Liver (tissue), 9 donors: ENCODE measurements around the gene SIL1. TPM values are rescaled to one million over a fixed set of nuclear protein-coding genes. Genes with fewer than 3 reads are reported as not detected.
"Not testable (repeated sequence)": the region's sequence is repeated elsewhere in the genome, so short reads cannot be mapped to it uniquely, and the experiment has no call there.

Source experiments
- DNase-seq: peaks from one replicate; pipeline ENCODE4 v3.0.0-alpha.2; 2017; ENCODE audit warnings: low spot score
- H3K27ac ChIP-seq, 2 donors: one replicate each; pipeline ENCODE4 v1.7.0; 2013; ENCODE audit warnings: inconsistent platforms in 2 of 2, low read length in 2 of 2, control low read depth in 1 of 2, low read depth in 1 of 2, mild to moderate bottlenecking in 1 of 2
- H3K27me3 ChIP-seq, 4 donors: one replicate each; pipeline versions ENCODE4 v1.6.1 to v1.7.0; 2013; ENCODE audit warnings: low read length in 3 of 4, inconsistent platforms in 1 of 4, mild to moderate bottlenecking in 1 of 4, moderate library complexity in 1 of 4; ENCODE audit not compliant: control insufficient read depth in 4 of 4, insufficient read depth in 4 of 4
- H3K36me3 ChIP-seq, 4 donors: one replicate each; pipeline versions ENCODE4 v1.6.1 to v1.7.0; 2013; ENCODE audit warnings: low read length in 3 of 4, mild to moderate bottlenecking in 3 of 4, low read depth in 1 of 4, moderate library complexity in 1 of 4; ENCODE audit not compliant: control insufficient read depth in 4 of 4, insufficient read depth in 3 of 4
- H3K4me1 ChIP-seq, 4 donors: one replicate each; pipeline versions ENCODE4 v1.6.1 to v1.7.0; 2013; ENCODE audit warnings: low read length in 3 of 4, mild to moderate bottlenecking in 3 of 4, moderate library complexity in 1 of 4; ENCODE audit not compliant: control insufficient read depth in 4 of 4, insufficient read depth in 4 of 4
- H3K4me3 ChIP-seq, 3 donors: one replicate each; pipeline versions ENCODE4 v1.6.1 to v1.7.0; 2013; ENCODE audit warnings: low read length in 3 of 3, control low read depth in 1 of 3, low read depth in 1 of 3, mild to moderate bottlenecking in 1 of 3
- H3K9ac ChIP-seq, 2 donors: one replicate each; pipeline ENCODE4 v1.7.0; 2013; ENCODE audit warnings: low read length in 2 of 2, mild to moderate bottlenecking in 2 of 2, moderate library complexity in 2 of 2, control low read depth in 1 of 2, low read depth in 1 of 2
- H3K9me3 ChIP-seq, 4 donors: one replicate each; pipeline versions ENCODE4 v1.6.1 to v1.7.0; 2013; ENCODE audit warnings: low read length in 3 of 4; ENCODE audit not compliant: control insufficient read depth in 4 of 4
- FOXA1 ChIP-seq: IDR thresholded peaks from 2 replicates; pipeline ENCODE4 v1.6.1; 2016; ENCODE audit warnings: antibody characterized with exemption
- FOXA2 ChIP-seq: IDR thresholded peaks from 2 replicates; pipeline ENCODE4 v1.6.1; 2016; ENCODE audit warnings: antibody characterized with exemption
- GABPA ChIP-seq, 2 donors: IDR thresholded peaks in 1 of 2; conservative IDR thresholded peaks in 1 of 2; 2 replicates each; pipeline ENCODE4 v1.6.1; 2016; ENCODE audit warnings: antibody characterized with exemption in 2 of 2, mild to moderate bottlenecking in 1 of 2, moderate library complexity in 1 of 2
- HNF4A ChIP-seq, 2 donors: conservative IDR thresholded peaks; 2 replicates each; pipeline ENCODE4 v1.6.1; 2016; ENCODE audit warnings: antibody characterized with exemption in 2 of 2, mild to moderate bottlenecking in 2 of 2
- RAD21 ChIP-seq, 2 donors: IDR thresholded peaks; 2 replicates each; pipeline ENCODE4 v1.6.1; 2016; ENCODE audit warnings: antibody characterized with exemption in 2 of 2, mild to moderate bottlenecking in 2 of 2
- YY1 ChIP-seq: IDR thresholded peaks from 2 replicates; pipeline ENCODE4 v1.6.1; 2016; ENCODE audit warnings: antibody characterized with exemption, mild to moderate bottlenecking
- WGBS: extraction: QIAGEN DNeasy Blood & Tissue Kit; methylation state at CpG from one replicate; pipeline ENCODE4 v1.1.7; 2013; 5-methylcytosine and 5-hydroxymethylcytosine counted together
- polyA plus RNA-seq, 2 donors: library from polyadenylated mRNA; stranded (reverse) in 1 of 2; unstranded in 1 of 2; fragments of 200-250 nt in 1 of 2; fragments of >200 nt in 1 of 2; fragmentation: Nextera tagmentation in 1 of 2; extraction: Ambion mirVana in 1 of 2; gene quantifications; one replicate each; pipeline versions ENCODE4 v1.2.1 to v1.2.3, GENCODE V29; 2013 to 2015
- total RNA-seq, 2 donors: library from RNA; depleted of rRNA; stranded (reverse); fragments of >200 nt; gene quantifications; one replicate each; pipeline ENCODE4 v1.2.3, GENCODE V29; 2014
- TF ChIP-seq, protein P1 (sequence below): fragments of 150-350 bp; IDR thresholded peaks from 2 replicates; pipeline ENCODE4 v1.5.1; 2017; ENCODE audit warnings: improper control_type of control experiment, low read depth, low read length; ENCODE audit not compliant: missing input control
- TF ChIP-seq, protein P2 (sequence below): IDR thresholded peaks from 2 replicates; pipeline ENCODE4 v1.6.1; 2016; ENCODE audit warnings: antibody characterized with exemption, mild to moderate bottlenecking
- TF ChIP-seq, protein P3 (sequence below): IDR thresholded peaks from 2 replicates; pipeline ENCODE4 v1.6.1; 2016; ENCODE audit warnings: antibody characterized with exemption
- TF ChIP-seq, protein P4 (sequence below): IDR thresholded peaks from 2 replicates; pipeline ENCODE4 v1.6.1; 2016; ENCODE audit warnings: antibody characterized with exemption
- donor health status: healthy.
- donor health status: healthy.
- donor health status: healthy.
- donor health status: healthy.
- donor health status: healthy.

Gene SIL1
- total and polyA plus RNA-seq, 4 donors, result 38.1 to 95.1 (median 76.2) TPM

DNA sequence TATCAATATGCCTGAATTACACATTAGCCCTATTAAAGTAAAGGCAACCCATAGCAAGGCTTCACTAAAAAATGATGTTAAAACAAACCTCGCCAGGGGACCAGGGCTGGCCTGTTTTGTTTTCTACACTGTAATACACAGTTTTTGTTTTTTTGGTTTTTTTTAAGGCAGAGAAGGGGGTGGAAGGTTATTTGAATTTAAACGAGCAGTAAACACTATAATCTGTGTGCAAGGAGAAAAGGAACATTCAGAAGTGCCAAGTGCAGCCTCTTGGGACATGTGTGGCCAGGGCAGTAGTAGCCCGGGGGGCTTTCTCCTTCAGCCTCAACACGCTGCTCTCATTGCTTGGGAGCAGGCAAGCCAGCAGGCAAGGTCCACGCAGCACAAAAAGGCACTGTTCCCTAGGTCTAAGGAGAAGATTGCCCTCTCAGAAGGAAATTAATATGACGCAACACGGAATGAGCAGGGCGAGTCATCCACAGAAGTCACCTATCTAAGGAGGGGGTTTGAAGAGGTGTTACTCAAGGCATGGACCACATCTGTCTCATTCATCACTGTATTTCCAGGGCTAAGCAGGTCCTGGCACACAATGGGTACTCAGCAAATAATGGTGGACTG lies 16.2 kb downstream of the SIL1 start (continued):
- TF ChIP-seq, protein P1, sequence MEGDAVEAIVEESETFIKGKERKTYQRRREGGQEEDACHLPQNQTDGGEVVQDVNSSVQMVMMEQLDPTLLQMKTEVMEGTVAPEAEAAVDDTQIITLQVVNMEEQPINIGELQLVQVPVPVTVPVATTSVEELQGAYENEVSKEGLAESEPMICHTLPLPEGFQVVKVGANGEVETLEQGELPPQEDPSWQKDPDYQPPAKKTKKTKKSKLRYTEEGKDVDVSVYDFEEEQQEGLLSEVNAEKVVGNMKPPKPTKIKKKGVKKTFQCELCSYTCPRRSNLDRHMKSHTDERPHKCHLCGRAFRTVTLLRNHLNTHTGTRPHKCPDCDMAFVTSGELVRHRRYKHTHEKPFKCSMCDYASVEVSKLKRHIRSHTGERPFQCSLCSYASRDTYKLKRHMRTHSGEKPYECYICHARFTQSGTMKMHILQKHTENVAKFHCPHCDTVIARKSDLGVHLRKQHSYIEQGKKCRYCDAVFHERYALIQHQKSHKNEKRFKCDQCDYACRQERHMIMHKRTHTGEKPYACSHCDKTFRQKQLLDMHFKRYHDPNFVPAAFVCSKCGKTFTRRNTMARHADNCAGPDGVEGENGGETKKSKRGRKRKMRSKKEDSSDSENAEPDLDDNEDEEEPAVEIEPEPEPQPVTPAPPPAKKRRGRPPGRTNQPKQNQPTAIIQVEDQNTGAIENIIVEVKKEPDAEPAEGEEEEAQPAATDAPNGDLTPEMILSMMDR, result no peak
- TF ChIP-seq FOXA1, result no peak
- no peak for TF ChIP-seq HNF4A (conservative IDR thresholded peaks at IDR 0.05)

DNA sequence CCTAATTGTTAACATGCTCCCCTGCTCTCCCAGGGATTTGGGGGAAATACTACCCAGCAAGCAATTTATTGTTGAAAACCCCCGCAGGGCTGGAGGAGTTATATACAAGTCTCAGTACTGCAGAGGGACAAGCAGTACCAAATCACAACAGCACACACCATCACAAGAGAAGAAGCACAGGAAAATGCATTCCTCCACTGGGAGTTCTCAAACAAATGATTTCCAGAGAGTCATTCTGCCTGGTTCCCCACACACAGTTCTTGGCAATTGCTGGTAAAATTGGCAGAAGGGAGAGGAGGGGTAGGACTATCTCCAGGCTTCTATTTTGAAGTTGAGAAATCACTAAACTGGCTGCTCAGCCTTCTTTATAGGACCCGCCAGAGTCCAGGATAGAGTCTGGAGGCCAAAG lies 16.8 kb downstream of the SIL1 start:
- Histone ChIP-seq H3K27ac (no peak overlapping the region), H3K27me3 (no peaks in the 10 kb centered on the region), H3K9ac (no peak overlapping the region), H3K9me3 (no peaks in the 10 kb centered on the region), H3K4me3 (no peak overlapping the region), H3K36me3 (no peaks in the 10 kb centered on the region), H3K4me1 (peaks cover 8 to 25% (median 15%) of the 10 kb centered on the region in 4 donors)
- TF ChIP-seq, protein P2, sequence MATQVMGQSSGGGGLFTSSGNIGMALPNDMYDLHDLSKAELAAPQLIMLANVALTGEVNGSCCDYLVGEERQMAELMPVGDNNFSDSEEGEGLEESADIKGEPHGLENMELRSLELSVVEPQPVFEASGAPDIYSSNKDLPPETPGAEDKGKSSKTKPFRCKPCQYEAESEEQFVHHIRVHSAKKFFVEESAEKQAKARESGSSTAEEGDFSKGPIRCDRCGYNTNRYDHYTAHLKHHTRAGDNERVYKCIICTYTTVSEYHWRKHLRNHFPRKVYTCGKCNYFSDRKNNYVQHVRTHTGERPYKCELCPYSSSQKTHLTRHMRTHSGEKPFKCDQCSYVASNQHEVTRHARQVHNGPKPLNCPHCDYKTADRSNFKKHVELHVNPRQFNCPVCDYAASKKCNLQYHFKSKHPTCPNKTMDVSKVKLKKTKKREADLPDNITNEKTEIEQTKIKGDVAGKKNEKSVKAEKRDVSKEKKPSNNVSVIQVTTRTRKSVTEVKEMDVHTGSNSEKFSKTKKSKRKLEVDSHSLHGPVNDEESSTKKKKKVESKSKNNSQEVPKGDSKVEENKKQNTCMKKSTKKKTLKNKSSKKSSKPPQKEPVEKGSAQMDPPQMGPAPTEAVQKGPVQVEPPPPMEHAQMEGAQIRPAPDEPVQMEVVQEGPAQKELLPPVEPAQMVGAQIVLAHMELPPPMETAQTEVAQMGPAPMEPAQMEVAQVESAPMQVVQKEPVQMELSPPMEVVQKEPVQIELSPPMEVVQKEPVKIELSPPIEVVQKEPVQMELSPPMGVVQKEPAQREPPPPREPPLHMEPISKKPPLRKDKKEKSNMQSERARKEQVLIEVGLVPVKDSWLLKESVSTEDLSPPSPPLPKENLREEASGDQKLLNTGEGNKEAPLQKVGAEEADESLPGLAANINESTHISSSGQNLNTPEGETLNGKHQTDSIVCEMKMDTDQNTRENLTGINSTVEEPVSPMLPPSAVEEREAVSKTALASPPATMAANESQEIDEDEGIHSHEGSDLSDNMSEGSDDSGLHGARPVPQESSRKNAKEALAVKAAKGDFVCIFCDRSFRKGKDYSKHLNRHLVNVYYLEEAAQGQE, result no peak
- no peak for TF ChIP-seq RAD21 (IDR thresholded peaks at IDR 0.05)
- TF ChIP-seq, protein P3, sequence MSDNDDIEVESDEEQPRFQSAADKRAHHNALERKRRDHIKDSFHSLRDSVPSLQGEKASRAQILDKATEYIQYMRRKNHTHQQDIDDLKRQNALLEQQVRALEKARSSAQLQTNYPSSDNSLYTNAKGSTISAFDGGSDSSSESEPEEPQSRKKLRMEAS, result no peak
- no peak for DNase-seq
- WGBS, result 65% methylated on average over 2 of the region's 2 CpGs

DNA sequence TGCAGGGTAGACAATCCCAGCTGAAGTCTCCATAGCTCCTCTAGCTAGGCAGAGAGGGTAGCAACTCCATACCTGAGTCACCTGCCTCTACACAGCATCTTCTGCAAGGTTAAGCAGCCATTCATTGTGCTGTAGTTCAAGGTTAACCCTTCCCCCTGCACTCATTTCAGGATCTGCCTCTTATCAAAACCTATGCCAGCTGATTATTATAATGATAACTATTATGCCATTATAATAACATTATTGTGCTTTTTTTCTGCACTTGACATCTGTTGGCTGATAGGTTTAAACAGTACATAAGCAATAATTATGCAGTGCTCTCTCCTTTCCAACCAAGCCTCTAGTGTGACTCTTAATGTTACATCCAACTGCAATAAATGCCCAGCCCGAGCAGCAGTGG lies 17.3 kb downstream of the SIL1 start:
- Histone ChIP-seq H3K27me3 (no peaks in the 10 kb centered on the region), H3K4me3 (no peak overlapping the region), H3K36me3 (no peaks in the 10 kb centered on the region), H3K9me3 (no peaks in the 10 kb centered on the region), H3K9ac (no peak overlapping the region), H3K27ac (no peak overlapping the region), H3K4me1 (peaks cover 8 to 25% (median 15%) of the 10 kb centered on the region in 4 donors)
- TF ChIP-seq, protein P4, sequence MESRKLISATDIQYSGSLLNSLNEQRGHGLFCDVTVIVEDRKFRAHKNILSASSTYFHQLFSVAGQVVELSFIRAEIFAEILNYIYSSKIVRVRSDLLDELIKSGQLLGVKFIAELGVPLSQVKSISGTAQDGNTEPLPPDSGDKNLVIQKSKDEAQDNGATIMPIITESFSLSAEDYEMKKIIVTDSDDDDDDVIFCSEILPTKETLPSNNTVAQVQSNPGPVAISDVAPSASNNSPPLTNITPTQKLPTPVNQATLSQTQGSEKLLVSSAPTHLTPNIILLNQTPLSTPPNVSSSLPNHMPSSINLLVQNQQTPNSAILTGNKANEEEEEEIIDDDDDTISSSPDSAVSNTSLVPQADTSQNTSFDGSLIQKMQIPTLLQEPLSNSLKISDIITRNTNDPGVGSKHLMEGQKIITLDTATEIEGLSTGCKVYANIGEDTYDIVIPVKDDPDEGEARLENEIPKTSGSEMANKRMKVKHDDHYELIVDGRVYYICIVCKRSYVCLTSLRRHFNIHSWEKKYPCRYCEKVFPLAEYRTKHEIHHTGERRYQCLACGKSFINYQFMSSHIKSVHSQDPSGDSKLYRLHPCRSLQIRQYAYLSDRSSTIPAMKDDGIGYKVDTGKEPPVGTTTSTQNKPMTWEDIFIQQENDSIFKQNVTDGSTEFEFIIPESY, result no peak
- TF ChIP-seq YY1 (no peak), GABPA (IDR thresholded peaks at IDR 0.05 in 1 of 2, conservative IDR thresholded peaks at IDR 0.05 in 1 of 2) (no peak), HNF4A (conservative IDR thresholded peaks at IDR 0.05) (no peak), FOXA2 (no peak), RAD21 (IDR thresholded peaks at IDR 0.05) (no peak)
- TF ChIP-seq, protein P2, result no peak
- 89% methylated on average over 1 of the region's 1 CpG for WGBS
- DNase-seq, result no peak

DNA sequence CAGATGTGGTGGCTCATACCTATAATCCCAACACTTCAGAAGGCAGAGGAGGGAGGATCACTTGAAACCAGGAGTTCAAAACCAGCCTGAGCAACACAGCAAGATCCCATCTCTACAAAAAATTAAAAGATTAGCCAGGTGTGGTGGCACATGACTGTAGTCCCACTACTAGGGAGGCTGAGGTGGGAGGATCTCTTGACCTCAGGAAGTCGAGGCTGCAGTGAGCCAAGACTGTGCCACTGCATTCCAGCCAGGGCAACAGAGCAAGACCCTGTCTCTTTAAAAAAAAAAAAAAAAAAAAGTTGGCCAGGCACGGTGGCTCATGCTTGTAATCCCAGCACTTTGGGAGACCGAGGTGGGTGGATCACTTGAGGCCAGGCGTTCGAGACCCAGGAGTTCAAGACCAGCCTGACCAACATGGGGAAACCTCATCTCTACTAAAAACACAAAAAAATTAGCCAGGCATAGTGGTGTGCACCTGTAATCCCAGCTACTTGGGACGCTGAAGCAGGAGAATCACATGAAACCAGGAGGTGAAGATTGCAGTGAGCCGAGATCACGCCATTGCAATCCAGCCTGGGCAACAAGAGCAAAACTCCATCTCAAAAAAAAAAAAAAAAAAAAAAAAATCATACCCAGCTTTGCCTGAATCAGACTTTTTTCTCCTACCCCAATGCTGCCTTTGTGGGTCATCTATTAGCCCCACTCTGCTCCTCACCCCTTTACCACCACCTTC lies 18.2 kb downstream of the SIL1 start:
- H3K36me3 ChIP-seq, H3K27ac ChIP-seq, H3K4me3 ChIP-seq, DNase-seq, H3K9ac ChIP-seq, H3K27me3 ChIP-seq, H3K9me3 ChIP-seq: not testable (repeated sequence)
- peaks cover 8 to 25% (median 15%) of the 10 kb centered on the region in 4 donors for H3K4me1 ChIP-seq
- WGBS, result 83% methylated on average over 8 of the region's 8 CpGs
